ENCODE results near the gene PDCL3. TPM values are rescaled to one million over a fixed set of nuclear protein-coding genes. Genes with fewer than 3 reads are reported as not detected.
A peak's percentile ranks its signal among the peaks of the same experiment; 100 is the strongest.

Gene PDCL3
- polyA plus RNA-seq, 1 donor = 32.1 TPM

- peak; percentile 65 for DNase-seq
Observed at GRCh38 chr2:100610381-100610831, 47.6 kb downstream of the PDCL3 start.

GRCh38 chr2:100611079-100612029 is 48.6 kb downstream of the PDCL3 start:
- no peak for DNase-seq

- DNase-seq = no peak
Observed at GRCh38 chr2:100612388-100613000, 49.7 kb downstream of the PDCL3 start.

- DNase-seq = no peak
Observed at GRCh38 chr2:100613719-100614118, 50.9 kb downstream of the PDCL3 start.

GRCh38 chr2:100614455-100615000 is 51.7 kb downstream of the PDCL3 start:
- no peak for DNase-seq

- DNase-seq = no peak
Observed at GRCh38 chr2:100615471-100615870, 52.7 kb downstream of the PDCL3 start.

- DNase-seq = no peak
Observed at GRCh38 chr2:100615886-100616285, 53.1 kb downstream of the PDCL3 start.

- no peak for DNase-seq
Observed at GRCh38 chr2:100616841-100617390, 54.1 kb downstream of the PDCL3 start.

GRCh38 chr2:100619951-100620350 is 57.2 kb downstream of the PDCL3 start:
- DNase-seq = no peak

GRCh38 chr2:100620481-100620880 is 57.7 kb downstream of the PDCL3 start:
- no peak for DNase-seq

- DNase-seq = no peak
Observed at GRCh38 chr2:100621371-100621951, 58.7 kb downstream of the PDCL3 start.

- no peak for DNase-seq
Observed at GRCh38 chr2:100623033-100623715, 60.4 kb downstream of the PDCL3 start.

GRCh38 chr2:100623930-100624329 is 61.1 kb downstream of the PDCL3 start:
- no peak for DNase-seq

- DNase-seq = no peak
Observed at GRCh38 chr2:100624536-100624935, 61.7 kb downstream of the PDCL3 start.

- no peak for DNase-seq
Observed at GRCh38 chr2:100625717-100626116, 62.9 kb downstream of the PDCL3 start.

Other genes starting within 250 kb of the PDCL3 start
- 4.7 TPM for gene LONRF2, start 240.5 kb upstream of the PDCL3 start, polyA plus RNA-seq (ENCODE audit: insufficient read length)
- 22.0 TPM for gene CHST10, start 145.3 kb upstream of the PDCL3 start, polyA plus RNA-seq (ENCODE audit: insufficient read length)
- gene NMS, start 92.5 kb upstream of the PDCL3 start, polyA plus RNA-seq (ENCODE audit: insufficient read length) = not detected